Left hindlimb (tissue), 1 donor: ENCODE data around the gene HCFC1.

Experiments used
- DNase-seq: peaks from one replicate; pipeline ENCODE4 v3.0.0-alpha.2; 2018

The HCFC1 gene

DNA sequence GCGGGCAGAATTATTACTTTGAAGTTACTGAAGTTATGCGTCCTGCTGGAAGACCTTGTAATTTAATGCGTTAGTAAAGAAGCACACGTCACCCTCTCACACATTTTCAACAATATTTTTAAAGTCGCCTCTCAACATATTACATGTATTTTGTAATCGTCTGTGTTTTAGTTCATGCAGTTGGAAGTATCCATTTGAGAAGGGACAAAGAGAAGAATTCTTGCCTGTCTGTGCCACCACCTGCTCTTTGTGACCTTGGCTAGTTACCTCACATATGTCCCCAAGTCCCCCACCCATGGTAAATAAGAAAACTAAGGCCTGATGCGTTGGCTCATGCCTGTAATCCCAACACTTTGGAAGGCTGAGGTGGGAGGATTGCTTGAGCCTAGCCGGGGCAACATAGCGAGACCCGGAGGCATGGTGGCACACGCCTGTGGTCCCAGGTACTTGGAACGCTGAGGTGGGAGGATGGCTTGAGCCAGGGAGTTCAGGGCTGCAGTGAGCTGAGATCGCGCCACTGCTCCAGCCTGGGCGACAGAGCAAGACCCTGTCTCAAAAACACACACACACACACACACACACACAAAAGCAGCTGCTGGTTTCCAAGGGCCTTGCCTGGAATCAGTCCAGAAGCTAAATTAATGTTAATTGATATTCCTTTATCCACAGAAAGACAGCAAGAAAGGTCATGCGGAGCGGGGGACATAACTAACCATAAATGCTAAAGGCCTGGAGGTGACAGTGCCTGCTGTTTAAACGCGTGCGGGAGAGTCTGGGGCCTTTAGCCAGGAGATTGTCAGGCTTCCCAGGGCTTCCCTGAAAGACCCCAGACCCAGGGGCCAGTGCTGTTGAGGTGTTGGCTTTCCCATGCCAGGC is 1.7 kb upstream of the HCFC1 start:
- DNase-seq, result peak; percentile 16

DNA sequence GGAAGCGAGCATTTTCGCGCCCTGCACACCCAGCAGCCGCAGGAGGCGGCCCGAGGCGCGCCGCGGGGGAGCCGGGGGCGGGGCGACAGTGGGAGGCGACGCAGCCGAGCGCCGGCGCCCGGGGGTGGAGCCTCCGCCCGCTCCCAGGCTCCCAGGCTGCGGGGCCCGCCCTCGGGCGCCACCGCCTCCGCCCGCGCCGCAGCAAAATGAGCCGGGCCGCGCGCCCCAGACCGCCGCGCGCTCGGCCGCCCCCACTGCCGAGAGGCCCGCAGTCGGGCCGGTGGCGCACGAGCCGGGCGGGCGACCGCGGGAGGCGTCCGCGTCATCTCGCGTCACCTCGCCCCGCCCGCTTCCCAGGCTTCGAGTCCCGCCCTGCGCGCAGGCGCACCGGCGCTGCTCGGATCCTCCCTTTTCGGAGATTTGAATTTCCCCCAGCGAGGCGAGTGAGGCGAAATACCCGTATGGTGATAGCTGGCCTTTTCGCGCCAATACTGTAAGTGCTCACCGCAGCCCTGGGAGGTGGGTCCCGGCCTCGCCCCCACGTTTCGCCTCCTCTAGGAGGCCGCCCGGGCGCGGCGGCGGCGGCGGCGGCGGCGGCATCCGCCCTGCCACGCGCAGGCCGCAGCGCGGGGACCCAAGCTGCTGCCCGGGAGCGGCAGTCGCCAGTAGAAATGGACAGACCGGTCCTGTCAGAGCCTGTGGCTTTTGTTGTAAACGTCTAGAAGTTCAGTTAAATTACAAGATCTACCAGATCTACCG is 929 bp upstream of the HCFC1 start, which contains the start of gene TMEM187:
TMEM187 (plus strand) TSS at position 387 of the 759 bp plus-strand sequence. CDS start 9,309 bp downstream, outside the sequence.
- peak; percentile 89 for DNase-seq

DNA sequence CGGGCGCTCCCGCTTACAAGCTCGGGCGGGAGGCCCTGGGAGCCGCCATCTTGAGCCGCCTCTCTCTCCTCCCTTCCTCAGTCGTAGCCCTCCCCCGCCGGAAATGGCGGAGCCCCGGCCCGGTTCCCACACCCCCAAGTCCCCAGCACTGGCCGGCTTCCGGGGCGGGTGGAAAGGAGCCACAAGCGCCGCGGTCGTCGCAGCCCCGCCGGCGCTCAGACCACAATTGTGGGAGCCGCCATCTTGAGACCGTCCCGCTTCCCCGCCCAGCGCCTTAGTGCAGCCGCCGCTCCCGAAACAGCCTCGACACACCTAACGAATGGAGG is 531 bp downstream of the HCFC1 start:
- DNase-seq, result peak; percentile 91

DNA sequence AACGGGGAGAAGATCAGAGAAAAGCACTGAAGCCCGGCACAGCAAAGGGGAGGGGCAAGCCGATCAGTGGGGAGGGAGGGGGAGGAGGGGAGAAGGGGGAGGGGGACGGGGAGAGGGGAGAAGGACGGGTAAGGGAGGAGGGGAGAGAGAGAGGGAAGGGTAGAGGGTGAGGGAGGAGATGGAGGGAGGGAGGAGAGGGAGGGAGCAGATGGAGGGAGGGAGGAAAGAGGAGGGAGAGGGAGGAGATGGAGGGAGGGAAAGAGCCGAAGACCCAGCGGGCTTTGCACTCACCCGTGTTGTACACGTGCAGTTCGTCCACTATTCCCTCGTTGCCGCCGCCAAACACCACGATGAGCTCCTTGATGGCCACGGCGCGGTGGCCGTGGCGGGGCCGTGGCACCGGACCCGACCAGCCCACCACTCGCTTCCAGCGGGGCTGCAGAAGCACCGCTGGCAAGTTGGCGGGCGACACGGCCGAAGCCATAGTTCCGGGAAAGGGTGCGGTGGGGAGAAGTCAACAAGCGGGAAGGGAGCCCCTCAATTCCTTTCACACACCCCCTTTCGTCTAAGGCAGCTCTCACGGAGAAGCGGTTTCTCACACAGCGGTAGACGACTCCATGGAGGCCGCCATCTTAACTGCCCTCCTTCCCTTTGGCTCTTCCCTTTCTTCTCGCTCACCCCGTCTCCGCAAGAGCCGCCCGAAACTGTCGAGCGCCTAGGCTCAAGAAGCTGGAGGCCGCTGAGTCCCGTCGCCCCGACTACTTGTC is 1.1 kb downstream of the HCFC1 start:
- DNase-seq, result peak; percentile 81

DNA sequence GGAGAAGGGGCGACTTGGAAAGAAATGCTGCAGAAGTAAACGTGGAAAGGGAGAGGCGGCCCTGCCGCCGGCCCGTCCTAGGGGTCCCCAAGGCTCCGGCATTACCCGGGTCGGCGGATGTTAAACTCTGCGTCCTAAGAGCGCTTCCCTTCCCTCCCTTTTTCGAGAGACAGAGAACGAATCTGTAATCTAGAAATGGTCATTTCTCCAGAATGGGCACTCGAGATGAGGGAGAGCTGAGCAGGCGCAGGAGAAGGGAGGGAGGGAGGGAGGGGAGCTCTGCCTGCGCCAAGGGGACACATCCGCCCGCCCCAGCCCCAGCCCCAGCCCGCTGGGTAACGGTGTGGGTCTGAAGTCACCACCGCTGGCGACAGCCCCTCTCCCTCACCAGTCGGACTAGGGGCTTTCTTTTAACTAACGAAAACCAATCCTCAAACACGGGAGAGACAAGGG is 1.7 kb downstream of the HCFC1 start:
- no peak for DNase-seq

DNA sequence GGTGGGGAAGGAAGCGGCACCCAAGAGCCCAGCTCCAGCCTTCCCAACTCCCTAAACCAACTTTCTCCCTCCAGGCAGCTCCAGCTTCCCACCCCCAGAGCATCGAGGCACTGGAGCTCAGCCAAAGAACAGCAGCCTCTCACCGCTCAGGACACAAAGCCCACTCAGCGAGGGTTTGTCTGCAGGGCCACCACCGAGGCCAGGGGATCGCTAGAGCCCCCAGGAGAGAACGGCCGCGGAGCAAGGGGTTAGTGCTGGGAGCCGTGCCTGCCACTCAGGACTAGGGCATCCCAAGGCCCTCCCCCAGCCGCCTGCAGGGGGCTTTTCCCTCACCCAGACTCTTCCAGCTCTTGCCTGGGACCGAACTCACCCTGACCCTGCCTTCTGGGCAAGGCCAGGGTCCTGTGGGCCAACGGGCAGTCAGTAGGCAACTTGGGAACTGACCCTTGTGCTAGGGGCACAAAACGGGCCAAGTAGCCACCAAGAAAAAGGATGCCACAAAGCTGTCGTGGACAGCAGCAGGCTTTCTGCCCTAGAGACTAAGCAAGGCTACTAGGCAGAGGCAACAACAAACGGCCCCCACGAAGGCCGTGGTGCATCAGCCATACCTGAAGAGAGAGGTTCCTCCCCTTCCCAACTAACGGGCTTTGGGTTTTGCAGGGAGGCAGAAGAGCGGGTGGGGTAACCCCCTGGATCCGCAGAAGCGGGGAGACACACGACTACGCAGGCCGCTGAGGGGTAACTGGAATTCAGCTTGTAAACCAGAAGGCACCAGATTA is 2.3 kb downstream of the HCFC1 start:
- DNase-seq, result peak; percentile 26

DNA sequence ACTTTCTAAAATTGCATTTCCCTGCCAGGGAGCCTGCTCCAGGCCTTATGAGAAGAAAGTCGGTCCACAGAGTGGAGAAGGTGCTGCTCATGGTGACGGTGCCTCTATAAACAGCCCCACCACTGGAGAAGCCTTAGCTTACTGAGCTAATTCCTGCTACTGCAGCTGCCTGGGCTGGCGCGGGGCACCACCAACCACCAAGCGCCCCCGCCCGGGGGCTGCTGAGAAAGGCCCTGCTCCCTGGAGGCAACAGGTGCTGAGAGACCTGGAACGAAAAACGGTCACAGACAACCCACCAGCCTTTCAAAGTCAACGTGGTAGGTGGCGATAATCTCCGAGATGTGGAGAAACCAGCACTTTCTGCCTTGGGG is 2.9 kb downstream of the HCFC1 start:
- DNase-seq, result peak; percentile 45

DNA sequence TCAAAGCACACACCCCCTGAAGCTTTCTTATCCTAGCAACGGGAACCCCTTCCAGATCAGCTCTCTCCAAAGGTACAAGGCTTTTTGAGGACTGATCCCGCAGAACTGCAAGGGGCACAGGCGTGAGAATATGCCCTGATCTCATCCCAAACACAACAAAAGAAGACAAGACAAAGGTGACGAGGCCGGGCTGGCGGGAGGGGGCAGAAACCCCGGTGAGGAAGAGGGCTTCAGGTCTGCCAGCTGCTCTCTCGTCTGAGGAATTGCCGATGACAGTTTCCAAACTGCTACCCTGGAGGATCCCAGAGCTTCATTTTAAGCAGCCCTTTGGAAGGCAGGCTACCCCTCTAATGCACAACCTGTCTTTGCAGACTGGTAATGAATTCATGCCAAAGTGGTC is 3.4 kb downstream of the HCFC1 start:
- peak; percentile 11 for DNase-seq

DNA sequence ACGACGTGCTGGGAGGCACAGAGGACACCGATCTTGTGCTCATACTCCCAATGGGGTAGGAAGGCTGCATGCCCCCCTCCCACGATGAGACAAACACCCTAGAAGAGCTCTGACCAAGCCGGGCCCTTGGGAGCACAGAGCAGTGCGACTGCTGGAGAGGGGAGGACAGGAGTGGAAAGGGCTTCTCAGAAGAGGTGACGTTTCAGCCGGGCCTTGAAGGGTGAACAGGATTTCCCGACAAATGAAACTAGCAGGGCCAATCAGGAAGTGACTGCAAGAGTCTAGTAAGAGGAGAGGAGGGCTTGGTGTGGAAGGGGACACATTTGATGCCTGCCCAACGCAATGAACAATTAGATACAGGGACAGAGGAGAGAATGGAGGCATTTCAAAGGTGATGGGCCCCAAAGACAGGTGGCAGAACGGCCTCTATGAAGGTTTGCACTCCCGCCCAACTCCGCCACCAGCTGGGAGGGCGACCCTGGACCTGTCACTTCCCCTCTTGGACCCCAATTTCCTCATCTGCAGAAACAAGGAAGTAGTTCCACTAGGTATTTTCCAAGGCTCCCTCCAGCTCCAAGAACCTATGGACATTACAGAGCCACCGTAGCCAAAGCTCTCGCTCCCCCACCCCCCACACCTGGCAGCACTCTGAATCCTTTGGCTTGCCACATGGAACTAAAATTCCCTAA is 3.9 kb downstream of the HCFC1 start:
- peak; percentile 22 for DNase-seq

DNA sequence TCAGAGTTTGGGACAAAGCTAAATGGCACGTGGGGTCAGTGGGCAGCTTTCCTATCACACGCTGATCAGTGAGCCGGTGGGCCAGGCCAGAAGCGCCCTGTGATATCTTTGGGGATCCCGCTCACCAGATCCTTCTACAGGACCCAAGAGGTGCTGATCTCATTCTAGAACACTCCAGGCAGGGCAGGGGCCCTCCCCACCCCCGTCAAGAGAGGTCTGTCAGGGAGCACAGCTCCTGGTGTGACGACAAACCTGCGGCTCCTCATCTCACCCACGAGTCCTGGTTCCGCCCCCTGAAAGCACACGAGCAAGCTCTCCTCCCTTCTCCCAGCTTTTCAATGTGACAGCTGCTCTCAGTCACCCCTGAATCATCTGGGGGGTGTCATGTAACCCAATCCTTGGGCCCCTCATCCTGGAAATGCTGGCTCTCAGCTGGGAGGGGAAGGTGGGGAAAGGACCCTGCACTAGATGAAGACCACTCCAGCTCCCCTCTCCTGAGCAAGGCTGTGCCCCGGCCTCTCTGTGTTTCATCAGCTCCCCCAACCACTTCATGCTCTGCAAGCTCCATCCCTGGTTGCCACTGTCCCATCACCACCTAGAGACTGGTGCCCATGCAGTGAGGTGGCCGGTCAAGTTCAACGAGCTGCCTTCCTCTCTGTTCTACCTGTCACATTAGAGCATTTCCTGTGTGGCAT is 4.6 kb downstream of the HCFC1 start:
- no peak for DNase-seq

DNA sequence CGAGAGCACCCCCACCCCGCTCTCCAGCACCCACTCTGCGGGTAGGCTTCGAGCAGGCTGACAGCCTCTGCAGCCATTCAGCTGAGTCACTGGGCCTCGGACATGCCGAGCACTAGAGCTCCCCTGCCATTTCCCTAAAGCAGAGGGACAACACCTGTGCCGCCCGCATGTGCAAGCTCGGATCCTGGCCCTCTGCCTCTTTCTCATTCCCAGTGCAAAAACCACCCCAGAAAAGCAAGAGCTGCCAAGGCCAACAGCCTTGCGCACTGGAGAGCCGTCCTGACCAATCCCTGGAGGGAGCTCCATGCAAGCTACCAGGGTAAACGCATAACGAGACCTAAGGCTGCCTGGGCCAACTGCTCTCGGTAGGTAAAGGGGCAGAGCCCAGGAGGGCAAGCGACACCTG is 5.3 kb downstream of the HCFC1 start:
- no peak for DNase-seq

DNA sequence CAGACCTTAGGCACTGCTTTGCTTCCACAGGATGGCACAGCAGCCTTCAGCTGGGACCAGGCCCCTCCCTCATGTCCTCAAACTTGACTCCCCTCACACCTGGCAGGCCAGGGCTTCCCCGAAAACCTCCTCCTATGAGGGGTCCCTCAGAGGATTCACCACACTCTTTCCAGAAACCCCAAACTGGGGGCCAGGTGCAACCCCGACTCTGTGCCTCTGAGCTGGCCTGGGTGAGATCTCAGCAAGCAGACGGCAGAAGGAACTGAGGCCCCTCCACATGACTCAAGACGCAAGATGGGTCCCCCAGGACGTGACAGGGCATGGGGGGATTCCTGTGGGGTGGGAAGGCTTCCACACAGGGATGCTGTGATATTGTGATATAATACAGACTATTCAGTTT is 6.2 kb downstream of the HCFC1 start:
- no peak for DNase-seq

DNA sequence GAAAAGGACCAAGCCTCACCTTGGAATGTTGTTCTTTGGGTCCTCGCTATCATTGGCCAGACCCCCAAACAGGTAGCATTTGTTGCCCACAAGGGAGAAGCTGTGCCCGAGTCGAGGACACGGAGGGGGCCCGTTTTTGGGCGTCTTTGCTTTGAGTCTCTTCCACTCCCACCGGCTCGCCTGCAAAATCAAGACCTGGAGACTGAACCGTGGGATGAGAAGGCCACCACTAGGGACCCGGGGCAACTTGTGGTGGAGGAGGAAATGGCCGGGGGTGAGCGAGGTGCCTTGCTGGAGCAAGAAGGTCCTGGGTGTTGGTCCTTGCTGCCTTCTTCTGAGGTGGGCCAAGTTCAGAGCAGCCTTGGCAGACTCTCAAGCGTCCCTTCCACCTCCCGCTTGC is 7.5 kb downstream of the HCFC1 start:
- DNase-seq, result no peak

DNA sequence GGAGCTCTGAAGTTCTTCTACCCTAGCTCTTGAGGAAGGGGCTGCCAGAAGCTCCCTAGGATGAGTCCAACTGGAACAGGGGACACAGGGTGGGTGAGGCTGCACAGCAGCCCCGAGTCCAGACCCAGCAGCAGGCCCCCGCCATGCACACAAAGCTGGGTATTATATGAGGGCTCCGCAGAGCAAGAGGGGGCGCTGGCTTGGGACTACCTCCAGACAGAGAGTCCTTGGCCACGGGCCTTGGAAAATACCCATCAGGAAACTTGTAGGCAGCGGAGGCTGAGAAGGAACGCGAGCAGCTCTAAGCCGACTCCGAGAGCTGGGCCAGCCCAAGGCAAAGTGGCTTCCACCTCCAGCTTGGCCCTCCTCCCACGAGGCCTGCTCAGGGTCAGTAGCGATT is 8.1 kb downstream of the HCFC1 start:
- no peak for DNase-seq

DNA sequence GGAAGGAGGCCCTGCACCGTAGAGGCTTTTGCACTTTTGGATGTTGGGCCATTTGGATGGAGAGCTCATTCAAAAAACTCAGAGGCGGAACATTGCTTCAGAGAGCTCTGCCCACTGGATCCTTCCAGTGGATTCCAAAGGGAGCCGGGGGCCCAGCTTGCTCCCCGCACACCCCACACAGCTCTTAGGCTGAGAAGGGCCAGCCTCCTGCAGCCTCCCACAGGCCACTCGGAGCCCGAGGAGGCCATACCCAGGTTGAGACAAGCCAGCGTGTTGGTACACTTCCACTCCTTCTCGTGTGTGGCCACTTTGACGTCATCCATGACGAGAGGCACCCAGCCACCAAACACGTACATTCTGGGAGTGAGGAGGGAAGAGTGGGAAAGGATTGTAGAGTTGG is 10.3 kb downstream of the HCFC1 start:
- no peak for DNase-seq

DNA sequence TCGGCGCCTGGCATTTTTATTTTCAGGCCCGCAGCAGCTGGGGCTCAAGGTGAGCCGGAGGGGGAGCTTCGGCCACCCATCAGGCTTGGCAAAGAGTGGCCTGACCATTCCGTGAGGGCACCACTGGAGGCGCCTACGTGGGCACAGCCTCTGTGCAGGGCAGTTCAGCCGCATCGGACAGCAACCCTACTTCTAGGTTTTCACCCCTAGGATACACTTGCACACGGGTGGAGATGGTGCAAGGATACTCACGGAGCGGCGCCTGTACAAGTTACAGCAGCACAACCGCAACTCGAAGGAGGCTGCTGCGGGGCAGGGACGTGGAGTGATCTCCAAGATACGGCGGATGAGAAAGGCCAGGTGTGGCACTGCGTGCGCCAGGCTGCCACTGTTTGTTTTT is 10.8 kb downstream of the HCFC1 start:
- no peak for DNase-seq

DNA sequence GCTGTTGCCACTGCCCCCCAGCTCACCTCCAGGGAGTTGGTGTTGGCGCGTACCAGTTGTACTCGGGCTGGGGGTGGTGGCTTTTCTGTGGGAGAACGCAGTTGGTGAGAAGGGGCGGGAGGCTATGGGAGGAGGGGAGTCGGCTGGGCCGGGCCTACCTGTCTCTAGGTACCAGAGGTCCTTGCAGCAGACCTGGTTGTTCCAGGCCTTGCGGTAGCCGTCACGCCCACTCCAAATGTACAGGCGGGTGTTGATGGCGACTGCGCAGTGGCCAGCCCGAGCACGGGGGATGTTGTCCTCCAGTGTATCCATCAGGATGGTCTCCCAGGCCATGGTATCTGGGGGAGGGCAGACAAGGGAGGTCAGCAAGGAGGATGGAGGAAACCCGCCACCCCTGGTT is 11.5 kb downstream of the HCFC1 start:
- no peak for DNase-seq

DNA sequence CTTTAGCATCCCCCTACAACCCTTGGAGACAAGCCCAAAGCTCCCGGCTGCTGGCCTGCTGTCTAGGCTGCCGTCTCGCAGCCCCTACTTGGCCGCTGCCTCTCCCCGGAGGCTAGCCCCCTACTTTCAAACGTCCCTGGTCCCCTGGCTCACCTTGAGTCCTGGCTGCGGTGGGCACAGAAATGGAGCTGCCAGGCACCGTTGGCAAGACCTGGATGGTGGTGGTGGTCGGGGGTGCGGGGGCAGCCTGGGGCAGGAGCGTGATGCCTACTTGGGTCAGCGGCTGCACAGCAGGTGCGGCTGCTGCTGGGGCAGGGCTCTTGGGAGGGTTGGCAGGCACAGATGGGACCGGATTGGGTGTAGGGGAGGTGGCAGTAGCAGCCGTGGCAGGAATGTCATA is 12.0 kb downstream of the HCFC1 start:
- no peak for DNase-seq

DNA sequence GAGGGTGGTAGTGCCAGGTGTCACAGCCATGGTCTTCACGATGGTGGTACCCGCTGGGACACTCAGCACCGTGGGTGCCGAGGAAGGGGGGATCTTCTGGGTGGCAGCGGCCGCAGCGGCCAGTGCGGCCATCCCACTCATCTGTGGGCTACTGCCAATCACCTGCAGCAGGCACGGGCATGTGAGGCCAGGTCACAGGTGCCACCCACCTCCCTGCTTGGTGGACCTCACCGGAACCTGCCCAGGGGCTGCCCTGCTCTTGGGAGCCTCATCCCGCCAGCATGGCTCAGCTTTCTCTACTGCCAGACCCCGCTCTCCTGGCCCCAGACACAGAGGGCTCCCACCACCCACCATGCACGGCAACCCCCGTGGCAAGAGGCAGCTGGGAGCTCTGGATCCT is 13.0 kb downstream of the HCFC1 start:
- DNase-seq, result no peak

DNA sequence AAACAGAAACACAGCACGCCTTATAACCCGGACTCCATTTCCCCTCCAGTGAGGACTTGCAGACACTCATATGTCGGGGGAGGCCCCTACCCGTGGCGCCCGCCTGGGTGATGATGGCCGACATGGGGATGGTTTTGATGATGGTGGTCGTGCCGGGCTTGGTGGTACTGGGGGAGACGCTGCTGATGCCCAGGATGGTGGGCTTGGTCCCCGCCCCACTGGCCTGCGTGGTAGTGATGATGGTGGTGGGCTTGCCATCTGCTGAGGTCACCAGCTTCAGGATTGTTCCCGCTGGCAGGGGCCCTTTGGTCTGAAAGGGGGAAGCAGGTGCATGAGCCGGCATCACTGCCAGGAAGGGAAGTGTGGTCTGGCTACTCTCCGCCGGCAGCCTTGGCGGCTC is 14.4 kb downstream of the HCFC1 start:
- DNase-seq, result no peak
